Measurements from ENCODE around the gene ABHD16A. TPM values are rescaled to one million over a fixed set of nuclear protein-coding genes. Genes with fewer than 3 reads are reported as not detected.

ABHD16A gene
- total and polyA plus RNA-seq, 2 of the 13 experiments (the other 11 are each of a cell fraction or from before 2014, with no cell fraction given) = 43.5 to 45.4 TPM

GRCh38 chr6:31660381-31661261 lies 42.5 kb downstream of the ABHD16A start, which contains the start of gene C6orf47 (continued):
- TF ChIP-seq ATF4 (CRISPR knock-in tag; IDR thresholded peaks at IDR 0.05) (no peak), DNMT1 (CRISPR knock-in tag; IDR thresholded peaks at IDR 0.05) (no peak), TIGD3 (CRISPR knock-in tag; IDR thresholded peaks at IDR 0.05; ENCODE audit: borderline replicate concordance) (no peak), TBX3 (IDR thresholded peaks at IDR 0.05; ENCODE audit: borderline replicate concordance) (no peak), IRF2 (CRISPR knock-in tag; IDR thresholded peaks at IDR 0.05) (no peak; the same call in 1 of the 2 replicates), ZBTB42 (CRISPR knock-in tag; IDR thresholded peaks at IDR 0.05) (no peak; the same call in 1 of the 2 replicates), KAT2B (IDR thresholded peaks at IDR 0.05; ENCODE audit: borderline replicate concordance, low read depth, low read length) (no peak), ZKSCAN1 (IDR thresholded peaks at IDR 0.05; ENCODE audit: low read length) (no peak), ZSCAN22 (CRISPR knock-in tag; IDR thresholded peaks at IDR 0.05) (no peak), KAT7 (CRISPR knock-in tag; IDR thresholded peaks at IDR 0.05; ENCODE audit: borderline replicate concordance) (peak; percentile 66; the same call in 1 of the 2 replicates), ZNF646 (CRISPR knock-in tag; IDR thresholded peaks at IDR 0.05) (no peak), SP1 (IDR thresholded peaks at IDR 0.05) (no peak), SP1 (CRISPR knock-in tag; IDR thresholded peaks at IDR 0.05) (peak; percentile 77), YEATS4 (CRISPR knock-in tag; IDR thresholded peaks at IDR 0.05; ENCODE audit: borderline replicate concordance) (peak; percentile 91), AGO1 (IDR thresholded peaks at IDR 0.05; ENCODE audit: low read depth, low read length, poor library complexity, severe bottlenecking) (peak; percentile 100), ZNF503 (CRISPR knock-in tag; IDR thresholded peaks at IDR 0.05) (peak; percentile 88), ZNF17 (CRISPR knock-in tag; IDR thresholded peaks at IDR 0.05) (no peak), TP53 (CRISPR knock-in tag; conservative IDR thresholded peaks at IDR 0.05) (peak; percentile 63; the same call in 1 of the 2 replicates), ZNF605 (CRISPR knock-in tag; IDR thresholded peaks at IDR 0.05) (0 out of 2 replicates have a peak, but pooled peaks have one; percentile 21)
